AG09309 (cell line): ENCODE results near the gene CHD6.

Experiments used
- DNase-seq: peaks from one replicate; pipeline ENCODE4 v3.0.0-alpha.2; 2010; ENCODE audit warnings: low read depth
- H3K4me3 ChIP-seq: 2 replicates; pipeline ENCODE4 v1.5.1; 2011; ENCODE audit warnings: mild to moderate bottlenecking, low read depth, low read length, moderate library complexity; ENCODE audit not compliant: control insufficient read depth
- TF ChIP-seq, protein P1 (sequence below): IDR thresholded peaks from 2 replicates; pipeline ENCODE4 v1.5.1; 2011; ENCODE audit warnings: mild to moderate bottlenecking, low read depth, low read length, inconsistent platforms; ENCODE audit not compliant: insufficient read depth, control insufficient read depth; ENCODE audit errors: missing control alignments

CHD6 gene

DNA sequence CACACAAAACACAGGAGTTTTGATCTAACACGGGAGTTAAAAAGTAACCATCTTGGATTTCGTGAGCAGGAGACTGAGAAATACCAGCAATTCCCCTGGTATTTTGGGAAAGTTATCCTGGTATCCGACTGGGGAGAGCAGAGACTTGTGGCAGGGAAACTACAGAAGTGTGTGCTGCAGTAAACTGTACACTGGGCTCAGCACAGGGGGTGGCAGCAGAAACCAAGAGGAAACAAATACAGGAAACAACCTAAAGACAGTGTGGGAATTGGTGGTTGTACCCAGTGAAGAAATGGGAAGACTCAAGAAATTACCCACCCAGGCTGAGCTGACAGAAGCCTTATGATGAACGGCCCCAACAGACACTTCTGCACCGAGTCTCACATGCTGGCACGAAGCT lies 109.8 kb downstream of the CHD6 start:
- no peak for DNase-seq
- TF ChIP-seq, protein P1, sequence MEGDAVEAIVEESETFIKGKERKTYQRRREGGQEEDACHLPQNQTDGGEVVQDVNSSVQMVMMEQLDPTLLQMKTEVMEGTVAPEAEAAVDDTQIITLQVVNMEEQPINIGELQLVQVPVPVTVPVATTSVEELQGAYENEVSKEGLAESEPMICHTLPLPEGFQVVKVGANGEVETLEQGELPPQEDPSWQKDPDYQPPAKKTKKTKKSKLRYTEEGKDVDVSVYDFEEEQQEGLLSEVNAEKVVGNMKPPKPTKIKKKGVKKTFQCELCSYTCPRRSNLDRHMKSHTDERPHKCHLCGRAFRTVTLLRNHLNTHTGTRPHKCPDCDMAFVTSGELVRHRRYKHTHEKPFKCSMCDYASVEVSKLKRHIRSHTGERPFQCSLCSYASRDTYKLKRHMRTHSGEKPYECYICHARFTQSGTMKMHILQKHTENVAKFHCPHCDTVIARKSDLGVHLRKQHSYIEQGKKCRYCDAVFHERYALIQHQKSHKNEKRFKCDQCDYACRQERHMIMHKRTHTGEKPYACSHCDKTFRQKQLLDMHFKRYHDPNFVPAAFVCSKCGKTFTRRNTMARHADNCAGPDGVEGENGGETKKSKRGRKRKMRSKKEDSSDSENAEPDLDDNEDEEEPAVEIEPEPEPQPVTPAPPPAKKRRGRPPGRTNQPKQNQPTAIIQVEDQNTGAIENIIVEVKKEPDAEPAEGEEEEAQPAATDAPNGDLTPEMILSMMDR: no peak
- no peak overlapping the region for H3K4me3 ChIP-seq

DNA sequence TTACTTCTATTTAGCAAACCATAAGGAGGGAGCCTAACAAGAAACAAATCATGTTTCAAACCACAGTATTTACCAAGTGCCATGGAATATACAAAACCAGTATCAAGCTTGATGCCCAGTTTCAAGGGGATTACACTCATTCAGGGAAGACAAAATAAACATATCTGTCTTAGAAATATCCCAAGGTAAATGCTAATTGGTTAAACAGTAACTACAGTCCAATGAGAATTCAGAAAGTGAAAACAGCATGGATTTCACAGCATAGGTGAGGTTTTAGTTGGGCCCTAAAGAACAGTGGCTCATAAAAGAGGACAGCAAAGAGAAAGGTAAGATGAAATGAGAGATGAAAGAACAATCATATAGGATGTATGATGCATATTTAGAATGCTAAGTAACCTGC lies 110.3 kb downstream of the CHD6 start:
- DNase-seq: no peak
- no peak overlapping the region for H3K4me3 ChIP-seq
- TF ChIP-seq, protein P1: no peak

DNA sequence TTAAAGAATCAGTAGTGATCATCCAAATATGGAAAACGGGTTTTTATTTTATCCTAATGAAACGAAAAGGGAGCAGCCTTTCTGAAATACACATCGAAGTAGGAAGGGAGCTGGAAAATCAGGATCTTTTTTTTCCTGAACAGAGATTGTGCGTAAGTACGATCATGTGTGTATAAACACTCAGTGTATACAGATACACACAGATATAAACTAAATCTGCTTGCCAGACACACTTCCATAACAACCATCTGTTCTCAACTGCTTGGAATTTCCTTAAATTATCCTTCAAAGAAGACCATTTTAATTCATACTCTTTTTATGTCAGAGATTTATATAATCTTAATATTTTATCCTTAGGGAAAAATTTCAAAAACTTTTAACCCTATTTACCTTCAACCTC lies 110.7 kb downstream of the CHD6 start:
- TF ChIP-seq, protein P1: no peak
- no peak overlapping the region for H3K4me3 ChIP-seq
- no peak for DNase-seq

DNA sequence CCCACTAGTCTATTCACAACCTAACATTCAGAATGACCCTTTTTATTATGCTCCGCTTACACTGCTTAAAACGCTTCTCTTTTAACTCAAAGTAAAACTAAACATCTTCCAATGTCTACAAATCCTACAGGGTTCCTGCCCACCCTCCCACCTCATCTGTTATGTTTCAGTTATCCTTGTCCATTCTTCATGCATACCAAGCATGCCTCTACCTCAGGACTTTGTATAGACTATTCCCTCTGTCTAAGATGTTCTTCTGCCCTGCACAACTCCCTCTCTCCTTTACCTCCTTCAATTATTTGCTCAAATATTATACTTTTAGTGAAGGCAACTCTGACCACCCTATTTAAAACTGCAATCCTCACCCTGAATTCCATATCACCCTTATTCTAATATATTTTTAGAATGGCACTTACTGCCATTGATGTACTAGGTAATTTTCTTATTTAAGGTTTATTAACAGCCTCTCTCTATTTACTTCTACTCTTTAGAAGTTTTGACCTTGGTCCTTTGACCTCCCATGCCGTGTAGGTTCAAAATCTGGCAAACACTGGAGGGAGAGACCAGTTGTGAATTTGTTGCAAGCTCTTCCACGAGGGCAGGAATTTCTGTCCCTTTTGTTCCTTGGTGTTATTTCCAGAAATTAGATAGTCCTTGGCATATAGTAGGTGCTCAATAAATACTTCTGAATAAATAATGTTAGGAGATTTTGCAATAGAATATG lies 111.8 kb downstream of the CHD6 start:
- H3K4me3 ChIP-seq: no peak overlapping the region
- TF ChIP-seq, protein P1: no peak
- no peak for DNase-seq

DNA sequence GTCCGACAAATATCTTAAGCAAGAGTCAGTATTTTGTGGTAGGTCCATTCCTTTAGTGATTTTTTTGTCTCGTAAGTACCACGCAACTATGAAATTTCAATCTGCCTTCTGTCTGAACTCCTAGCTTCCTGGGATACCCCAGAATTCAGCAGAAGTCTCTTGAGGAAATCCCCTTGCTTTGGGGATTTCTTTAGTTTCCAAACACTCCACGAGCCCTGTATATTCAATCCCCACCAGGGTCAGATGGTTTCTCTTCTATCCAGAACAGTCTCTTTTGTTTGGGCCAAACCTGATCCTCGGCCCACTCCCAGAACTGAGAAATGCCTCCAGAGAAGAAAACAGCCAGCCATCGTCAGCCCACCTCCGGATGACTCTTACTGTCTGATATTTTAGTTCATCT lies 113.0 kb downstream of the CHD6 start:
- no peak overlapping the region for H3K4me3 ChIP-seq
- no peak for DNase-seq
- TF ChIP-seq, protein P1: no peak

DNA sequence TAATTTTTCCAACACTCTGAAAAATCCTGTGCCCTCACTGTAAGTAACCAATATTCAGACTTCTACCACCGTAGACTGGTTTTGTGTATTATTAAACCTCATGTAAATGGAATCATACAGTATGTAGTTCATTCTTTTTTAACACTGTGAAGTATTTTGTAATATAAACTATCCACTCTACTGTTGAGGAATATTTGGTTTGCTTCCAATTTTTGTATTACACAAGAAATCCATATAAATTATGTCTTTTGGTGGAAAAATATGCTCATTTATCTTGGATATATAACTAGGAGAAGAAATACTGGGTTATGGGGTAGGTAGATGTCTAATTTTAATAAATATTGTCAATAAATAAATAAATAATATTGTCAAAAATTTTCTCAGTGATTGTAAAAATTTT lies 116.8 kb downstream of the CHD6 start:
- TF ChIP-seq, protein P1: no peak
- no peak overlapping the region for H3K4me3 ChIP-seq
- no peak for DNase-seq

DNA sequence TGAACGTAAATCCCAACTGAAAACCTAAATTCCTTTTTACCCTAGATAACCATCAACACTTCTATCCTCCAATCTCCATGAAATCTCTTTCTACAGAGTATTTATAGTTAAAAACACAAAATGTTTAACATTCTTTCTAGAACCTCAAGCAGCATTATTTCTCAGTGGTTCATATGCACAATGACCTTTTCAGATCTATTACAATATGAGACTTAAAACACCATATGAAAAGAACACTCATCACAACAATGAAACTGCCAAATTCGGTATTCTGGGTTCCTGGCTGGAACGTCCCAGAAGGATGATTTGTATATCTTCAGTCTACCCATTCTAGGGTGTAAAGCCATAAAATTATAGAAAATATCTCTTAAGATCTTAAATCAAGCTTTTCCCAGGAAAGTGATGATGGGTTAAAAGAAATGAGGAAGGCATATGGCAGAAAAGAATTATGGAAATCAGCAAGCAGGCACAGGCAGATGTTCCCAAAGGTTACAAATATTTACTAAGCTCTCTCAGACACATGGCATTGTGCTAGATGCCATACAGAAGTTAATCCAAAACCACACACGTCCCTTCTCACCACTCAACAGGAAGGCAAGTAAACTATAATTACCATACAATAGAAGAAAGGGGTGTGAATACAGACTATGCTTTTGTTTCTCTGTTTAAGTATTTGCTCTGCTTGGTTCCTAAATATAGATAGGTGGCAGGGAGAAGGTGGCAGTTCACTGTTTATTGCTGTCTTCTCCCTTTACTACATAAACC lies 118.0 kb downstream of the CHD6 start:
- peak; percentile 43 for DNase-seq
- no peak overlapping the region for H3K4me3 ChIP-seq
- TF ChIP-seq, protein P1: no peak
